Measurements from ENCODE around the gene LARGE1.

LARGE1 gene

GRCh38 chr22:33920197-33920540, at the start of gene LARGE1:
Gene LARGE1, minus strand, starts transcription at chr22:33920476.
- DNase-seq (ENCODE audit: low spot score), result peak; percentile 50

GRCh38 chr22:33969045-33969444, 48.8 kb upstream of the LARGE1 start:
- no peak for DNase-seq (ENCODE audit: low spot score)

- DNase-seq (ENCODE audit: low spot score), result no peak
Observed at GRCh38 chr22:33964121-33964520, 43.8 kb upstream of the LARGE1 start.

GRCh38 chr22:33962409-33962808, 42.1 kb upstream of the LARGE1 start:
- DNase-seq (ENCODE audit: low spot score), result no peak

GRCh38 chr22:33958741-33959140, 38.5 kb upstream of the LARGE1 start:
- no peak for DNase-seq (ENCODE audit: low spot score)

GRCh38 chr22:33957086-33957485, 36.8 kb upstream of the LARGE1 start:
- DNase-seq (ENCODE audit: low spot score), result no peak

- DNase-seq (ENCODE audit: low spot score), result no peak
Observed at GRCh38 chr22:33952776-33953175, 32.5 kb upstream of the LARGE1 start.

GRCh38 chr22:33940741-33941140, 20.5 kb upstream of the LARGE1 start:
- no peak for DNase-seq (ENCODE audit: low spot score)

GRCh38 chr22:33932997-33933396, 12.7 kb upstream of the LARGE1 start:
- DNase-seq (ENCODE audit: low spot score), result no peak

- no peak for DNase-seq (ENCODE audit: low spot score)
Observed at GRCh38 chr22:33931406-33931805, 11.1 kb upstream of the LARGE1 start.

- DNase-seq (ENCODE audit: low spot score), result no peak
Observed at GRCh38 chr22:33927752-33928151, 7.5 kb upstream of the LARGE1 start.

- DNase-seq (ENCODE audit: low spot score), result no peak
Observed at GRCh38 chr22:33925194-33925593, 4.9 kb upstream of the LARGE1 start.

GRCh38 chr22:33923660-33924246, 3.5 kb upstream of the LARGE1 start:
- DNase-seq (ENCODE audit: low spot score), result peak; percentile 60

- DNase-seq (ENCODE audit: low spot score), result no peak
Observed at GRCh38 chr22:33923033-33923432, 2.8 kb upstream of the LARGE1 start.

GRCh38 chr22:33922349-33922681, 2.0 kb upstream of the LARGE1 start:
- no peak for DNase-seq (ENCODE audit: low spot score)

GRCh38 chr22:33921525-33922348, 1.5 kb upstream of the LARGE1 start:
- DNase-seq (ENCODE audit: low spot score), result peak; percentile 66

GRCh38 chr22:33920927-33921524, 750 bp upstream of the LARGE1 start:
- peak; percentile 95 for DNase-seq (ENCODE audit: low spot score)

- no peak for DNase-seq (ENCODE audit: low spot score)
Observed at GRCh38 chr22:33919391-33920196, 682 bp downstream of the LARGE1 start.

- no peak for DNase-seq (ENCODE audit: low spot score)
Observed at GRCh38 chr22:33918676-33919365, 1.5 kb downstream of the LARGE1 start.

- DNase-seq (ENCODE audit: low spot score), result peak; percentile 57
Observed at GRCh38 chr22:33917744-33918406, 2.4 kb downstream of the LARGE1 start.

- no peak for DNase-seq (ENCODE audit: low spot score)
Observed at GRCh38 chr22:33914699-33915098, 5.6 kb downstream of the LARGE1 start.

GRCh38 chr22:33914131-33914530, 6.1 kb downstream of the LARGE1 start:
- no peak for DNase-seq (ENCODE audit: low spot score)
